GM18867 (cell line): ENCODE results near the gene SMIM34.
"Not testable (repeated sequence)": the region's sequence is repeated elsewhere in the genome, so short reads cannot be mapped to it uniquely, and the experiment has no call there.

Source experiments
- ATAC-seq: cut with Tn5 transposase; IDR thresholded peaks from one replicate; pipeline ENCODE4 v1.9.1; 2021; ENCODE audit warnings: mild to moderate bottlenecking, moderate library complexity; ENCODE audit not compliant: unreplicated experiment

Gene SMIM34

DNA sequence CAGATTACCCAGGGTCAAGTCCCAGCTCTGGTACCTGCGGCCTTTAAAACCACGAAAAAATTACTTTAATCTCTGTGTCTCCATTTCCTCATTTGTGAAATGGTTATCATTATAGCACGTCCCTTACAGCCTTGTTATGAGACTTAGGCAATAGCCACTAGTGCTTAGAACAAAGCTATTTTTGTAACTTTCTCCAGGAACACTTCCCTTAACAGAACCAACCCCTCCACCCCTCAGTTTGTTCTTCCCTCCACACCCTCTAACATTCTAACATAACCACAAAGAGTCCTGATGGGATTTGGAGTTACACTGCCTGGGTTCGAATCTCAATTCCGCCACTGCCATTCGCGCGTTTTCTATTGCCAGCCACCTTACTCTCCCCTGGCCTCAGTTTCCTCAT is 49.3 kb downstream of the SMIM34 start:
- not testable (repeated sequence) for ATAC-seq

DNA sequence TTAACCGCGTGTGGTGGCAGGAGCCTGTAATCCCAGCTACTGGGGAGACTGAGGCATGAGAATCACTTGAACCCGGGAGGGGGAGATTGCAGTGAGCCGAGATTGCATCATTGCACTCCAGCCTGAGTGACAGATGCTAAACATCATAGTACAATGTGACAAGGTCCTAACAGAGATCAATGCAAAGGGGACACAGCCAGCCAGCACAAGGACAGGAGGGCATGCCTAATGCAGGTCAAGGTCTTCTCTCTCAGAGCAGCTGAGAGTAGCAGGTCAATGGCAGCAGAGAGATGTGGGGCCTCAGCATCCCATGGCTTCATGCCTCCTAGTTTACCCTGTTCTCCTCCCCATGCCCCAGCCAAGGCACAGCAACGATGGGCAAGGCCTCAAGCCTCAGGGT is 51.4 kb downstream of the SMIM34 start:
- ATAC-seq, result no peak

DNA sequence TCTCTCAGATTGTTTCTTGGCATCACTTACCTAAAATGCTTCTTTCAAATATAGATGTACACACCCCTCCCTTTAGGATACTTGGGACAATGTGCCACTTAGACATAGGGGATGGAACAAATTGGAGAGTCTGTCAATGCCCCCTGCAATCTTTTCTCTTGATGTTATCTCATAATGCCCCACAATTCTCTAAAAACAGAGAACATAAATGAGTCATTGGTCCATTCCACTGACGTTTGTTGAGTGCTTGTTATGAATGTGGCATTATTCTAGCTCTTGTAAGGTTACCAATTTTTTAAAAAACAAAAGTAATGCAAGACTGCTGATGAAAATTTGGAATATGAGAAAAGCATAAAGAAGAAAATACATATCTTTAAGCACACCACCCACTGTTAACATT is 54.0 kb downstream of the SMIM34 start:
- no peak for ATAC-seq
